Jurkat, Clone E6-1 (cell line): ENCODE measurements around the gene HEXB.
A peak's percentile ranks its signal among the peaks of the same experiment; 100 is the strongest.
"Not testable (repeated sequence)": the region's sequence is repeated elsewhere in the genome, so short reads cannot be mapped to it uniquely, and the experiment has no call there.

Experiments used
- DNase-seq: peaks from one replicate; pipeline ENCODE4 v3.0.0-alpha.2; 2011; ENCODE audit warnings: low read depth, low spot score
- H3K4me3 ChIP-seq: 2 replicates; pipeline ENCODE4 v1.5.1; 2011; ENCODE audit warnings: mild to moderate bottlenecking, low read length, control low read depth, moderate library complexity

The HEXB gene

GRCh38 chr5:74655206-74655605 lies 29.8 kb upstream of the HEXB start:
- DNase-seq = no peak
- H3K4me3 ChIP-seq = no peak overlapping the region

DNA sequence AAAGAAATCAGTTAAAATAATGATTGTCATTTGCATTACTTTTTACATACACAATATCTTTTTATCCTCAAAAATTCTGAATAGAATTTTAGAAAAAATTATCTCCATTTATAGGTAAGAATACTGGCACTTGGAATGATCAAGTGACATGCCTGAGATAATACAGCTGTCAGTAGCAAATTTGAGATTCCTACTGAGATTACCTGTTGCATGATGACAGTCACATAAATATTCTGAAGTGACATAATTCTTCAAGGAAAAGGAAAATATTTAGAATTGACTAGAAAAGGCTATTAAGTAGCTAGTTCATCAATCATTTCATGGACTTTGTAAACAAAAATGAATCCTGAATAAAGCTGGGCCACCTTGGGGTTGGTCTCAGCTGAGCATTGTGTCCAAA lies 29.3 kb upstream of the HEXB start:
- H3K4me3 ChIP-seq = no peak overlapping the region
- no peak for DNase-seq

DNA sequence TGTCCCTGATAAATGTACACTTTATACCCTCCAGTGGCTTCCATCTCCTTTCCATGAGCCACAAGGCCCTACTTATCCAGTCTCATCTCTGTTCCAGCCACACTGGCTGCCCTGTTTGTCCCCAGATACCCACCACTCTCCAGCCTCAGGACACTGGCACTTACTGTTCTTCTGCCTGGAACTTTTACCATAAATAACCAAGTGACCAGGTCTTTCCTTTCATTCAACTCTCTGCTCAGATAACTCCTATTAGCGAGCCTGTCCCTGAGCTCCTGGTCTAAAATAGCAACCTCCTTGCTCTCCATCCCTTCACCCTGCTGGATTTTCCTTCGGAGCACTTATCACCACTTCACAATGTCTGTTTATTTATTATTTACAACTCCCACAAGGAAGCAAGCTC lies 27.9 kb upstream of the HEXB start:
- no peak overlapping the region for H3K4me3 ChIP-seq

GRCh38 chr5:74659172-74659571 lies 25.9 kb upstream of the HEXB start:
- no peak for DNase-seq
- H3K4me3 ChIP-seq = no peak overlapping the region

More for the DNA sequence above, 27.9 kb upstream of the HEXB start:
- DNase-seq = no peak

DNA sequence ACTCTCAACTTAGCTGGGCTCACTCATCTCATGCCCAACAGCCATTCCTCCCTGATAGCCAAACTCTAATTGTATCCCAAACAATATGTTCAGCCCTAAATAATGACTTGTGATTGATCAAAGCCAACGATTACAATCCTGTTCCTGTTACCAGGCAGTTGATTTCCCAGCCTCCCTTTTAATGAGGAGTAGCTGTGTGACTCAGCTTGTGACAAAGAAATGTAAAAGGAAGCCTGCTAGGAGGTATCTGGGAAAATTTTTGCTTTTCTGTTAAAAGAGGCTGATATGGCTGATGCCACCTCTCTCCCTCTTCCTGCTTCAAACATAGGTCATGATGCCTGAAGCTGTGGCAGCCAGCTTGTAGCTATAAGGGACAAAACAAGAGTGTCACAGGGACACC lies 24.9 kb upstream of the HEXB start:
- DNase-seq = no peak
- no peak overlapping the region for H3K4me3 ChIP-seq

DNA sequence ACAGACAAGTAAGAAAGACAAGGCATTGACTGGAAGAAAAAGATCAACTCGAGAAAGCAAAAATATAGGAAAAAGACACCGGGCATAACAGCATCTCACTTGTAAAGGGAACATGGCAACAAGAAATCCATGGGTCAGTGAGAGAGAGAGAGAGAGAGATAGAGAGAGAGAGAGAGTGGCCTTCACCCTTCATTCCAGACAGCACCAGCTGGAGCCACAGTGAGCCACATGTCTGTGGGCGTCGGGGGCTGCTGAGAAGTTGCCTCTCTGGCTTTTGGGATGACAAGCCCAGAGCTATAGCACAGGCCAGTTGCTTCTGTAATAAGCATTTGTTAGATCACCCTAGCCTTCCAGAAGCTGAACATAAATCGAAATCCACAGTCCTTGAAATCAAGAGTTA lies 24.2 kb upstream of the HEXB start:
- H3K4me3 ChIP-seq = no peak overlapping the region
- DNase-seq = no peak

- no peak overlapping the region for H3K4me3 ChIP-seq
- no peak for DNase-seq
Observed at GRCh38 chr5:74664551-74664950, 20.5 kb upstream of the HEXB start.

DNA sequence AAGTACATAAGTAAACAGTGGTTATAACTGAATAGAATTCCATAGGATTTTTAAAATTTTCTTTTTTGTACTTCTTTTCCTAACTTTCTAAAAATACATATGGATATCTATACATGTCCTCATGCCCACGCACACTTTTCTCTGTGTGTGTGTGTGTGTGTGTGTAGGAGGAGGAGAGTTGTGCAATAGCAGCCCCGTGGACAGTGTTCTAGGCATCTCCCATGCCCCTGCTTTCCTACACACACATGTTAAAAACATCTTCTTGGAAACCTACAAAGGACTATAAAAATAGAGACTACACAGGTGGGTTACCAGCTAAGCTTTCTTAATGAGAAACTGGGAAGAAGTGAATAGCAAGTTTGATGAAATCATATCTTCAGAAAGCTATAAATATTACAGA lies 19.8 kb upstream of the HEXB start:
- H3K4me3 ChIP-seq = no peak overlapping the region
- DNase-seq = no peak

GRCh38 chr5:74665816-74666215 lies 19.2 kb upstream of the HEXB start:
- H3K4me3 ChIP-seq = no peak overlapping the region
- no peak for DNase-seq

- no peak overlapping the region for H3K4me3 ChIP-seq
- DNase-seq = no peak
Observed at GRCh38 chr5:74667396-74667795, 17.6 kb upstream of the HEXB start.

- DNase-seq = no peak
- no peak overlapping the region for H3K4me3 ChIP-seq
Observed at GRCh38 chr5:74669821-74670220, 15.2 kb upstream of the HEXB start.

- no peak overlapping the region for H3K4me3 ChIP-seq
- no peak for DNase-seq
Observed at GRCh38 chr5:74670396-74671038, 14.5 kb upstream of the HEXB start.

DNA sequence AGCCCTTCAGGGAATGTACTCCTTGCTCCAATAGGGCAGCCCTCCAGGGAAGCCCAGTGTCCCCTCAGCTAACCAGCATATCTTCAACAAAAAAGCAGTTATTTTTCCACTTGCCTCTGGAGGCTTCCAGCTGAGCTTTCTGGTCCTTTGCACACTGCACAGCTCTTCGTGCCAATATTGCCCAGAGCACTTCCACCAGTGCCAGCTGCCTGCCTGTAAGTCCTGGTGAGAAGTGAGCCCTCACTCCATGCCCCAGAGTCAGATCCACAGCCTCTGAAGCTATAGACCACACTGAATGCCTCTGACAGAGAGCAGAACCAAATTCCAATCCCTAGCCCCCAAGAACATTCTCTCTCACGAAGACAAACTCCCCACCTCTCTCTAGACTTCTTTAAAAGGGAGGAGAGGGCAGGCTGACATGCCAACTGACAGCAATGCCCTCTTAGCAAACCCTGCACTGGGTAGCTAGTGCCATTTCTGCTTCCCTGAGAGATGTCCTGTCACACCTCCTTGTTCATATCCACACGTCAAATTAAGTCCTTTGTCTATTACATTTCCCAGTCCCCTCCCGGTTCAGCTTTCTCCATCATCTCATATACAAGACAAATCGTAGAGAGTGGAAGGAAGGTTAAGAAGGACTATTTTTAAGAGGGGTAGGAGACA lies 12.7 kb upstream of the HEXB start:
- no peak overlapping the region for H3K4me3 ChIP-seq
- no peak for DNase-seq

- DNase-seq = peak; percentile 26
- H3K4me3 ChIP-seq = no peak overlapping the region
Observed at GRCh38 chr5:74673011-74673790, 11.8 kb upstream of the HEXB start.

- DNase-seq = not testable (repeated sequence)
Observed at GRCh38 chr5:74676466-74676865, 8.6 kb upstream of the HEXB start.

GRCh38 chr5:74678123-74678522 lies 6.9 kb upstream of the HEXB start:
- not testable (repeated sequence) for H3K4me3 ChIP-seq, DNase-seq

More at GRCh38 chr5:74676466-74676865, 8.6 kb upstream of the HEXB start:
- not testable (repeated sequence) for H3K4me3 ChIP-seq

DNA sequence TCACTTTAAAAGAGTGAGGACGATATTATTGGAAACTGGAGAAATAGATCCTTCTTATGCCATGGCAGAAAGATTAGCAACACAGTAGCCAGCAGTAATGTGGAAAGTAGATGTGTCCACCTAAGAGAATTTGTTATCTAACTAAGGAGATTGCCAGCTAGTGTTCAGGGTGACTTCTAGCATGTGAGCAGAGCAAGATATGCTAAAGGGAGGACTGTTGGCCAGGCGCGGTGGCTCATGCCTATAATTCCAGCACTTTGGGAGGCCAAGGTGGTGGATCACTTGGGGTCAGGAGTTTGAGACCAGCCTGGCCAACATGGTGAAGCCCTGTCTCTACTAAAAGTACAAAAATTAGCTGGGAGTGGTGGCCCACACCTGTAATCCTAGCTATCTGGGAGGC lies 5.7 kb upstream of the HEXB start:
- DNase-seq, H3K4me3 ChIP-seq: not testable (repeated sequence)

GRCh38 chr5:74679966-74680365 lies 5.1 kb upstream of the HEXB start:
- DNase-seq = no peak
- H3K4me3 ChIP-seq = no peak overlapping the region

GRCh38 chr5:74685979-74686631 lies 1.1 kb downstream of the HEXB start:
- peak overlapping the region; percentile 74 for H3K4me3 ChIP-seq
- no peak for DNase-seq
